Left lung (tissue), 10 donors: ENCODE data around the gene PIGC. TPM values are rescaled to one million over a fixed set of nuclear protein-coding genes. Genes with fewer than 3 reads are reported as not detected.

Experiments used
- ATAC-seq: fragments of 200-7000 bp; cut with Tn5 transposase; one replicate; pipeline ENCODE4 v1.9.1; 2020; ENCODE audit warnings: moderate library complexity
- DNase-seq, 4 donors: peaks; one replicate each; pipeline ENCODE4 v3.0.0-alpha.2; 2013 to 2020
- H3K27ac ChIP-seq, 2 donors: fragments of 200-600 bp; sonication (generic) in 1 of 2; one replicate each; pipeline versions ENCODE4 v1.5.0 to v1.8.0; 2020 to 2021
- H3K27me3 ChIP-seq, 2 donors: fragments of 200-600 bp; sonication (generic) in 1 of 2; one replicate each; pipeline versions ENCODE4 v1.5.0 to v1.8.0; 2020 to 2021
- H3K36me3 ChIP-seq, 2 donors: fragments of 200-600 bp; sonication (generic) in 1 of 2; one replicate each; pipeline versions ENCODE4 v1.5.0 to v1.8.0; 2020 to 2021
- H3K4me1 ChIP-seq, 2 donors: fragments of 200-600 bp; one replicate each; pipeline ENCODE4 v1.8.0; 2021
- H3K4me3 ChIP-seq, 2 donors: fragments of 200-600 bp; sonication (generic) in 1 of 2; one replicate each; pipeline versions ENCODE4 v1.5.0 to v1.8.0; 2020 to 2021; ENCODE audit warnings: mild to moderate bottlenecking in 1 of 2
- H3K9me3 ChIP-seq, 2 donors: fragments of 200-600 bp; sonication (generic) in 1 of 2; one replicate each; pipeline versions ENCODE4 v1.5.0 to v1.8.0; 2020 to 2021
- CTCF ChIP-seq, 2 donors: fragments of 200-600 bp; sonication (generic) in 1 of 2; IDR thresholded peaks; one replicate each; pipeline versions ENCODE4 v1.5.0 to v1.8.0; 2021; ENCODE audit warnings: antibody characterized with exemption in 2 of 2
- intact Hi-C, 2 donors: fragments of 100-400 bp; cut with DNase I; formaldehyde crosslinking; loops; one replicate each; pipeline versions ENCODE4 v1.11.2 to v1.14.2; 2022
- polyA plus RNA-seq, 6 donors: library from polyadenylated mRNA; unstranded; fragments of 120-200 nt; gene quantifications; one replicate each; pipeline ENCODE4 v1.2.1, GENCODE V29; 2013; ENCODE audit not compliant: insufficient read length in 6 of 6
- total RNA-seq, 2 donors: library from RNA; stranded (reverse); fragmentation: NEBNext Ultra II Directional; extraction: Animal tissue kit (Norgen Biotek cat#: 25700); gene quantifications; one replicate each; pipeline ENCODE4 v1.2.1, GENCODE V29; 2021
- donor health status: DM: no; HTN: yes; CAD: no.
- donor health status: DM: no; HTN: no; CAD: no.

PIGC gene
- total and polyA plus RNA-seq, 8 donors = 22.3 to 45.8 (median 44.1) TPM

GRCh38 chr1:172476218-172476811 lies 32.4 kb upstream of the PIGC start:
- no peaks in the 10 kb centered on the region for H3K36me3 ChIP-seq
- no peak for TF ChIP-seq CTCF (IDR thresholded peaks at IDR 0.05)
- no peak for DNase-seq
- no peaks in the 10 kb centered on the region for H3K27me3 ChIP-seq
- no peak overlapping the region for H3K4me3 ChIP-seq
- H3K9me3 ChIP-seq = no peaks in the 10 kb centered on the region
- H3K27ac ChIP-seq = no peak overlapping the region
- ATAC-seq = peak; percentile 71
- peaks cover 3 to 14% of the 10 kb centered on the region in 2 donors for H3K4me1 ChIP-seq
- intact Hi-C loops = no loop called here

GRCh38 chr1:172473842-172474241 lies 30.0 kb upstream of the PIGC start:
- H3K27me3 ChIP-seq = no peaks in the 10 kb centered on the region
- DNase-seq (no peak), ATAC-seq (peak; percentile 55)
- peaks cover 3 to 14% of the 10 kb centered on the region in 2 donors for H3K4me1 ChIP-seq
- H3K36me3 ChIP-seq = no peaks in the 10 kb centered on the region
- no peak overlapping the region for H3K4me3 ChIP-seq
- H3K9me3 ChIP-seq = no peaks in the 10 kb centered on the region
- intact Hi-C loops = no loop called here
- peak overlapping the region in 1 of 2 donors; percentile 54 for H3K27ac ChIP-seq
- no peak for TF ChIP-seq CTCF (IDR thresholded peaks at IDR 0.05)

- ATAC-seq (peak; percentile 84), DNase-seq (no peak)
- TF ChIP-seq CTCF (IDR thresholded peaks at IDR 0.05) = no peak
- peak overlapping the region in 1 of 2 donors; percentile 54 for H3K27ac ChIP-seq
- H3K27me3 ChIP-seq = no peaks in the 10 kb centered on the region
- no peaks in the 10 kb centered on the region for H3K9me3 ChIP-seq
- peaks cover 3 to 14% of the 10 kb centered on the region in 2 donors for H3K4me1 ChIP-seq
- intact Hi-C loops = no loop called here
- no peak overlapping the region for H3K4me3 ChIP-seq
- no peaks in the 10 kb centered on the region for H3K36me3 ChIP-seq
These were observed 29.4 kb upstream of the PIGC start for GRCh38 chr1:172473302-172473701.

GRCh38 chr1:172472495-172472894 lies 28.6 kb upstream of the PIGC start:
- Histone ChIP-seq H3K4me3 (no peak overlapping the region), H3K27me3 (no peaks in the 10 kb centered on the region), H3K4me1 (peaks cover 3 to 14% of the 10 kb centered on the region in 2 donors), H3K36me3 (no peaks in the 10 kb centered on the region), H3K27ac (no peak overlapping the region), H3K9me3 (no peaks in the 10 kb centered on the region)
- DNase-seq = no peak
- intact Hi-C loops = no loop called here
- no peak for ATAC-seq
- no peak for TF ChIP-seq CTCF (IDR thresholded peaks at IDR 0.05)

GRCh38 chr1:172471666-172472065 lies 27.8 kb upstream of the PIGC start:
- no peaks in the 10 kb centered on the region for H3K36me3 ChIP-seq
- ATAC-seq = no peak
- intact Hi-C loops = no loop called here
- H3K4me1 ChIP-seq = peaks cover 3 to 14% of the 10 kb centered on the region in 2 donors
- DNase-seq = no peak
- H3K4me3 ChIP-seq = no peak overlapping the region
- H3K27ac ChIP-seq = no peak overlapping the region
- no peaks in the 10 kb centered on the region for H3K27me3 ChIP-seq
- no peak for TF ChIP-seq CTCF (IDR thresholded peaks at IDR 0.05)
- no peaks in the 10 kb centered on the region for H3K9me3 ChIP-seq
